PC-3 (cell line): ENCODE data around the gene VWC2L. TPM values are rescaled to one million over a fixed set of nuclear protein-coding genes. Genes with fewer than 3 reads are reported as not detected.

ENCODE experiments used
- ATAC-seq: fragments of 200-7000 bp; cut with Tn5 transposase; 2 replicates; pipeline ENCODE4 v1.9.1; 2020; ENCODE audit warnings: mild to moderate bottlenecking, moderate library complexity
- BruUV-seq: library from RNA; stranded (reverse); fragments of 400-500 nt; replicated peaks from 2 replicates; lab custom pipeline; 2021; lab: Mats Ljungman, UMichigan
- CTCF ChIA-PET: fragments of 300-600 bp; sonication (Branson Sonifier 250); formaldehyde crosslinking; loops from one replicate; lab custom pipeline; 2022; ENCODE audit warnings: antibody characterized with exemption; lab: Charles Lee
- POLR2A ChIA-PET: fragments of 300-600 bp; sonication (Branson Sonifier 250); formaldehyde crosslinking; loops from one replicate; lab custom pipeline; 2022; ENCODE audit warnings: antibody characterized with exemption; ENCODE audit not compliant: unreplicated experiment; lab: Charles Lee
- DNase-seq: peaks from one replicate; pipeline ENCODE4 v3.0.0-alpha.2; 2015
- H2AFZ ChIP-seq: fragments of 300-600 bp; sonication (generic); 2 replicates; pipeline ENCODE4 v1.6.0; 2016; ENCODE audit warnings: antibody characterized with exemption, low read length
- H3F3A ChIP-seq: fragments of 300-600 bp; sonication (generic); one replicate; pipeline ENCODE4 v1.6.0; 2017; ENCODE audit warnings: antibody characterized with exemption, low read length, control low read depth, mild to moderate bottlenecking; ENCODE audit not compliant: unreplicated experiment
- H3K27ac ChIP-seq: fragments of 300-600 bp; sonication (generic); 2 replicates; pipeline ENCODE4 v1.5.1; 2016; ENCODE audit warnings: mild to moderate bottlenecking, low read length
- H3K27me3 ChIP-seq: fragments of 300-600 bp; sonication (generic); 2 replicates; pipeline ENCODE4 v1.6.1; 2016; ENCODE audit warnings: low read length, mixed read lengths
- H3K36me3 ChIP-seq: fragments of 300-600 bp; sonication (generic); 2 replicates; pipeline ENCODE4 v1.6.1; 2016; ENCODE audit warnings: low read depth, mixed run types, low read length, mixed read lengths
- H3K4me1 ChIP-seq: fragments of 300-600 bp; sonication (generic); 2 replicates; pipeline ENCODE4 v1.5.1; 2016; ENCODE audit warnings: low read length; ENCODE audit not compliant: insufficient read depth
- H3K4me2 ChIP-seq: fragments of 300-600 bp; sonication (generic); 2 replicates; pipeline ENCODE4 v1.6.0; 2016; ENCODE audit warnings: low read length
- H3K4me3 ChIP-seq: fragments of 300-600 bp; sonication (generic); 2 replicates; pipeline ENCODE4 v1.5.1; 2016; ENCODE audit warnings: mild to moderate bottlenecking, low read length, mixed read lengths
- H3K79me2 ChIP-seq: fragments of 300-600 bp; sonication (generic); 2 replicates; pipeline ENCODE4 v1.6.1; 2017; ENCODE audit warnings: low read length, mixed read lengths
- H3K9ac ChIP-seq: fragments of 300-600 bp; sonication (generic); 2 replicates; pipeline ENCODE4 v1.6.0; 2016; ENCODE audit warnings: mild to moderate bottlenecking, low read length
- H3K9me2 ChIP-seq: fragments of 300-600 bp; sonication (generic); replicated peaks from 2 replicates; pipeline ENCODE4 v1.6.1; 2016; ENCODE audit warnings: mixed run types, low read length, mixed read lengths
- H3K9me3 ChIP-seq: fragments of 300-600 bp; sonication (generic); 2 replicates; pipeline ENCODE4 v1.6.1; 2016; ENCODE audit warnings: low read length, mixed read lengths
- H4K20me1 ChIP-seq: fragments of 300-600 bp; sonication (generic); 2 replicates; pipeline ENCODE4 v1.6.1; 2016; ENCODE audit warnings: low read length, mixed read lengths
- CTCF ChIP-seq: fragments of 300-600 bp; sonication (generic); conservative IDR thresholded peaks from 2 replicates; pipeline ENCODE4 v1.5.1; 2017; ENCODE audit warnings: antibody characterized with exemption, low read depth, mild to moderate bottlenecking, low read length
- EZH2 ChIP-seq: fragments of 300-600 bp; sonication (generic); IDR thresholded peaks from one replicate; pipeline ENCODE4 v1.6.1; 2017; ENCODE audit warnings: antibody characterized with exemption, mild to moderate bottlenecking, low read length; ENCODE audit not compliant: unreplicated experiment
- EZH2phosphoT487 ChIP-seq: fragments of 300-600 bp; sonication (generic); IDR thresholded peaks from 2 replicates; pipeline ENCODE4 v1.6.1; 2018; ENCODE audit warnings: mild to moderate bottlenecking, antibody characterized with exemption, low read length, borderline replicate concordance
- intact Hi-C: fragments of 100-400 bp; cut with micrococcal nuclease; formaldehyde crosslinking; loops from 2 replicates; pipeline ENCODE4 v1.9.0; 2023
- total RNA-seq: library from RNA; depleted of rRNA; stranded (reverse); fragments of >200 nt; gene quantifications from 2 replicates; pipeline ENCODE4 v1.2.3, GENCODE V29; 2014

VWC2L gene
- total RNA-seq, 1 experiment from 2014 or later = not detected

GRCh38 chr2:214628091-214628490 is 217.2 kb downstream of the VWC2L start:
- no peaks in the 10 kb centered on the region for H3K9me3 ChIP-seq
- intact Hi-C loops = no loop called here
- H3K4me2 ChIP-seq = no peak overlapping the region
- CTCF ChIA-PET = no interaction called here
- ATAC-seq = no peak
- H3K79me2 ChIP-seq = no peaks in the 10 kb centered on the region
- no peak overlapping the region for H3K4me3 ChIP-seq
- no peaks in the 10 kb centered on the region for H3K27me3 ChIP-seq
- H3K4me1 ChIP-seq = no peaks in the 10 kb centered on the region
- H2AFZ ChIP-seq = no peak overlapping the region
- H3K36me3 ChIP-seq = no peaks in the 10 kb centered on the region
- H3K27ac ChIP-seq = no peak overlapping the region
- no peaks in the 10 kb centered on the region for H3F3A ChIP-seq
- no peak for DNase-seq
- POLR2A ChIA-PET = no interaction called here
- no TSS peak for BruUV-seq
- no peaks in the 10 kb centered on the region for H3K9me2 ChIP-seq
- H4K20me1 ChIP-seq = no peaks in the 10 kb centered on the region
- TF ChIP-seq EZH2 (no peak), CTCF (no peak), EZH2phosphoT487 (no peak)
- no peak overlapping the region for H3K9ac ChIP-seq
